Prostate gland (tissue), 2 donors: Measurements from ENCODE around the gene STARD9. TPM values are rescaled to one million over a fixed set of nuclear protein-coding genes. Genes with fewer than 3 reads are reported as not detected.

ENCODE experiments used
- DNase-seq: peaks from one replicate; pipeline ENCODE4 v3.0.0-alpha.2; 2019; ENCODE audit warnings: low spot score
- H3K27ac ChIP-seq, 2 donors: fragments of 200-600 bp; sonication (generic); 2 replicates each; pipeline ENCODE4 v1.5.1; 2017 to 2019
- H3K27me3 ChIP-seq: fragments of 200-600 bp; sonication (generic); replicated peaks from 2 replicates; pipeline ENCODE4 v1.5.1; 2019; ENCODE audit not compliant: insufficient read depth
- H3K36me3 ChIP-seq, 2 donors: fragments of 200-600 bp; sonication (generic); 1 replicate in 1 of 2; 2 replicates in 1 of 2; pipeline versions ENCODE4 v1.5.1 to v1.8.1; 2017 to 2019
- H3K4me1 ChIP-seq: fragments of 200-600 bp; sonication (generic); replicated peaks from 2 replicates; pipeline ENCODE4 v1.5.1; 2019
- H3K4me3 ChIP-seq, 2 donors: fragments of 200-600 bp; sonication (generic); 2 replicates each; pipeline ENCODE4 v1.5.1; 2017 to 2019
- H3K9me3 ChIP-seq: fragments of 200-600 bp; sonication (generic); 2 replicates; pipeline ENCODE4 v1.5.1; 2017
- CTCF ChIP-seq, 4 experiments: fragments of 200-600 bp in 2 of 4; fragments of 450-650 bp in 2 of 4; sonication (generic) in 2 of 4; IDR thresholded peaks; 1 replicate in 3 of 4; 2 replicates in 1 of 4; pipeline ENCODE4 v1.5.1; 2016 to 2019; ENCODE audit warnings: antibody characterized with exemption in 4 of 4, mild to moderate bottlenecking in 2 of 4, moderate library complexity in 2 of 4
- POLR2A ChIP-seq: fragments of 450-650 bp; IDR thresholded peaks from one replicate; pipeline ENCODE4 v1.6.1; 2016; ENCODE audit warnings: antibody characterized with exemption, mild to moderate bottlenecking
- POLR2AphosphoS5 ChIP-seq: sonication (generic); formaldehyde crosslinking; IDR thresholded peaks from one replicate; pipeline ENCODE4 v1.6.1; 2017; ENCODE audit warnings: antibody characterized with exemption
- WGBS: methylation state at CpG from one replicate; pipeline ENCODE4 v1.1.5; 2018; 5-methylcytosine and 5-hydroxymethylcytosine counted together
- intact Hi-C: fragments of 100-400 bp; cut with DNase I; formaldehyde crosslinking; loops from one replicate; pipeline ENCODE4 v1.14.2; 2022
- total RNA-seq, 2 donors: library from RNA; depleted of rRNA; stranded (reverse); fragments of >200 nt; gene quantifications; one replicate each; pipeline ENCODE4 v1.1.0, GENCODE V29; 2016

Gene STARD9
- 10 to 100 TPM in 1 of 2 donors, 1 to 10 TPM in 1; 2.6 to 45.8 TPM for total RNA-seq

GRCh38 chr15:42575188-42576039 is at the start of gene STARD9:
Gene STARD9, plus strand, starts transcription at chr15:42575606. Its CDS starts 110 bp downstream, at chr15:42575716.
- DNase-seq, result peak; percentile 96
- intact Hi-C loops, result no loop called here
- TF ChIP-seq CTCF (IDR thresholded peaks at IDR 0.05), result no peak
- peak; percentile 94 for TF ChIP-seq POLR2AphosphoS5
- TF ChIP-seq POLR2A, result peak; percentile 41
- no peaks in the 10 kb centered on the region for H3K4me1 ChIP-seq
- H3K9me3 ChIP-seq, result no peaks in the 10 kb centered on the region
- H3K27me3 ChIP-seq, result no peaks in the 10 kb centered on the region
- H3K27ac ChIP-seq, result peak within 1 kb of the TSS; percentile 74 to 79
- peak within 1 kb of the TSS; percentile 49 to 65 for H3K4me3 ChIP-seq
- WGBS, result under 1% methylated on average over 63 of the region's 95 CpGs
- no peaks in the 10 kb centered on the region for H3K36me3 ChIP-seq

- Histone ChIP-seq H3K36me3 (no peaks in the 10 kb centered on the region), H3K9me3 (no peaks in the 10 kb centered on the region), H3K27ac (no peak overlapping the region), H3K4me3 (no peak overlapping the region), H3K4me1 (no peaks in the 10 kb centered on the region), H3K27me3 (no peaks in the 10 kb centered on the region)
- intact Hi-C loops, result no loop called here
- TF ChIP-seq POLR2A (no peak), POLR2AphosphoS5 (no peak), CTCF (IDR thresholded peaks at IDR 0.05) (no peak)
- no peak for DNase-seq
- WGBS, result 93% methylated on average over 3 of the region's 3 CpGs
Measured at GRCh38 chr15:42528970-42529369, 46.4 kb upstream of the STARD9 start.

GRCh38 chr15:42533246-42533645 is 42.2 kb upstream of the STARD9 start:
- H3K4me3 ChIP-seq, result no peak overlapping the region
- no peaks in the 10 kb centered on the region for H3K36me3 ChIP-seq
- 95% methylated on average over 1 of the region's 1 CpG for WGBS
- no peak overlapping the region for H3K27ac ChIP-seq
- DNase-seq, result no peak
- H3K27me3 ChIP-seq, result no peaks in the 10 kb centered on the region
- intact Hi-C loops, result no loop called here
- no peaks in the 10 kb centered on the region for H3K9me3 ChIP-seq
- no peak for TF ChIP-seq CTCF (IDR thresholded peaks at IDR 0.05)
- no peak for TF ChIP-seq POLR2A
- no peak for TF ChIP-seq POLR2AphosphoS5
- no peaks in the 10 kb centered on the region for H3K4me1 ChIP-seq

GRCh38 chr15:42544853-42545629 is 30.4 kb upstream of the STARD9 start:
- H3K27me3 ChIP-seq, result no peaks in the 10 kb centered on the region

More at GRCh38 chr15:42544853-42545629, 30.4 kb upstream of the STARD9 start:
- Histone ChIP-seq H3K9me3 (no peaks in the 10 kb centered on the region), H3K4me3 (no peak overlapping the region), H3K36me3 (no peaks in the 10 kb centered on the region), H3K4me1 (no peaks in the 10 kb centered on the region), H3K27ac (no peak overlapping the region)
- DNase-seq, result no peak
- TF ChIP-seq POLR2A, result no peak
- TF ChIP-seq CTCF (IDR thresholded peaks at IDR 0.05), result no peak
- no peak for TF ChIP-seq POLR2AphosphoS5
- WGBS, result 92% methylated on average over 4 of the region's 4 CpGs
- intact Hi-C loops, result loop anchor here (5.0 kb wide), 1 partner anchor 107 kb away; no protein-coding TSS in a partner anchor
